Right atrium auricular region (tissue), 2 donors: ENCODE measurements around the gene ALS2. TPM values are rescaled to one million over a fixed set of nuclear protein-coding genes. Genes with fewer than 3 reads are reported as not detected.
"Not testable (repeated sequence)": the region's sequence is repeated elsewhere in the genome, so short reads cannot be mapped to it uniquely, and the experiment has no call there.

Source experiments
- DNase-seq: peaks from one replicate; pipeline ENCODE4 v3.0.0-alpha.2; 2019; ENCODE audit warnings: low spot score
- H3K27ac ChIP-seq, 2 donors: fragments of 200-600 bp; sonication (generic); 1 replicate in 1 of 2; 2 replicates in 1 of 2; pipeline ENCODE4 v1.5.1; 2016 to 2019
- H3K27me3 ChIP-seq, 2 donors: fragments of 200-600 bp; sonication (generic); one replicate each; pipeline versions ENCODE4 v1.5.1 to v1.6.0; 2017 to 2019
- H3K36me3 ChIP-seq: fragments of 200-600 bp; sonication (generic); one replicate; pipeline ENCODE4 v1.5.1; 2016
- H3K4me1 ChIP-seq, 2 donors: fragments of 200-600 bp; sonication (generic); one replicate each; pipeline versions ENCODE4 v1.5.1 to v1.6.0; 2017 to 2019
- H3K4me3 ChIP-seq, 2 donors: fragments of 200-600 bp; sonication (generic); 1 replicate in 1 of 2; 2 replicates in 1 of 2; pipeline ENCODE4 v1.5.1; 2017 to 2019; ENCODE audit warnings: mild to moderate bottlenecking in 1 of 2, moderate library complexity in 1 of 2
- H3K9me3 ChIP-seq, 2 donors: fragments of 200-600 bp; sonication (generic); one replicate each; pipeline ENCODE4 v1.5.1; 2019
- total RNA-seq, 2 donors: library from RNA; depleted of rRNA; stranded (reverse); fragments of >200 nt; gene quantifications; one replicate each; pipeline ENCODE4 v1.1.0, GENCODE V29; 2016
- TF ChIP-seq, protein P1 (sequence below), 2 donors: fragments of 200-600 bp; sonication (generic); IDR thresholded peaks; one replicate each; pipeline ENCODE4 v1.5.1; 2019; ENCODE audit warnings: antibody characterized with exemption in 2 of 2

ALS2 gene
- total RNA-seq, 2 donors from 2014 or later = 31.0 to 31.8 TPM

DNA sequence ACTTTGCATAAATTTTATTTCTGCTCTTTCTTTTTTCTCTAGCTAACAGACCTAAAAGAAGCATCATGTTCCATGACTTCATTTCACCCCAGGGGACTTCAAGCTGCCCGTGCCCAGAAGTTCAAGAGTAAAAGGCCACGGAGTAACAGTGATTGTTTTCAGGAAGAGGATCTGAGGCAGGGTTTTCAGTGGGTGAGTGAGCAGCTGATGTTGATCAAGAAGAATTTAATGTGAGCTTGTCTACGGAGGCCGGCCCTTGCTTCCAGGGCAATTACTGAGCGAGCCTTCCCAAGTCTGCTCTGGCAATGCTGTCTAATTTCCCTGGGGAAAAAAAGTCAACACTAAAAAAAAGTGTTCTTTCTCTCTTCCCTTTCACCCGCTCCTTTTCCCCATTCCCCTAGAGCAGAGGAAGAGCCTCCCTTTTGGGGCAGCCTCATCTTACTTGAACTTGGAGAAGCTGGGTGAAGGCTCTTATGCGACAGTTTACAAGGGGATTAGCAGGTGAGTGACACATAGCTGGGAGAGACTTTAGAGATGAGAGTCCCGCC is 26.8 kb upstream of the ALS2 start:
- no peak overlapping the region for H3K4me3 ChIP-seq
- no peaks in the 10 kb centered on the region for H3K36me3 ChIP-seq
- DNase-seq = peak; percentile 64
- H3K4me1 ChIP-seq = peaks cover 0 to 8% of the 10 kb centered on the region in 2 donors
- peak overlapping the region in 1 of 2 donors; percentile 62 for H3K27ac ChIP-seq
- H3K27me3 ChIP-seq = no peaks in the 10 kb centered on the region
- TF ChIP-seq, protein P1, sequence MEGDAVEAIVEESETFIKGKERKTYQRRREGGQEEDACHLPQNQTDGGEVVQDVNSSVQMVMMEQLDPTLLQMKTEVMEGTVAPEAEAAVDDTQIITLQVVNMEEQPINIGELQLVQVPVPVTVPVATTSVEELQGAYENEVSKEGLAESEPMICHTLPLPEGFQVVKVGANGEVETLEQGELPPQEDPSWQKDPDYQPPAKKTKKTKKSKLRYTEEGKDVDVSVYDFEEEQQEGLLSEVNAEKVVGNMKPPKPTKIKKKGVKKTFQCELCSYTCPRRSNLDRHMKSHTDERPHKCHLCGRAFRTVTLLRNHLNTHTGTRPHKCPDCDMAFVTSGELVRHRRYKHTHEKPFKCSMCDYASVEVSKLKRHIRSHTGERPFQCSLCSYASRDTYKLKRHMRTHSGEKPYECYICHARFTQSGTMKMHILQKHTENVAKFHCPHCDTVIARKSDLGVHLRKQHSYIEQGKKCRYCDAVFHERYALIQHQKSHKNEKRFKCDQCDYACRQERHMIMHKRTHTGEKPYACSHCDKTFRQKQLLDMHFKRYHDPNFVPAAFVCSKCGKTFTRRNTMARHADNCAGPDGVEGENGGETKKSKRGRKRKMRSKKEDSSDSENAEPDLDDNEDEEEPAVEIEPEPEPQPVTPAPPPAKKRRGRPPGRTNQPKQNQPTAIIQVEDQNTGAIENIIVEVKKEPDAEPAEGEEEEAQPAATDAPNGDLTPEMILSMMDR (IDR thresholded peaks at IDR 0.05) = no peak
- H3K9me3 ChIP-seq = no peaks in the 10 kb centered on the region

DNA sequence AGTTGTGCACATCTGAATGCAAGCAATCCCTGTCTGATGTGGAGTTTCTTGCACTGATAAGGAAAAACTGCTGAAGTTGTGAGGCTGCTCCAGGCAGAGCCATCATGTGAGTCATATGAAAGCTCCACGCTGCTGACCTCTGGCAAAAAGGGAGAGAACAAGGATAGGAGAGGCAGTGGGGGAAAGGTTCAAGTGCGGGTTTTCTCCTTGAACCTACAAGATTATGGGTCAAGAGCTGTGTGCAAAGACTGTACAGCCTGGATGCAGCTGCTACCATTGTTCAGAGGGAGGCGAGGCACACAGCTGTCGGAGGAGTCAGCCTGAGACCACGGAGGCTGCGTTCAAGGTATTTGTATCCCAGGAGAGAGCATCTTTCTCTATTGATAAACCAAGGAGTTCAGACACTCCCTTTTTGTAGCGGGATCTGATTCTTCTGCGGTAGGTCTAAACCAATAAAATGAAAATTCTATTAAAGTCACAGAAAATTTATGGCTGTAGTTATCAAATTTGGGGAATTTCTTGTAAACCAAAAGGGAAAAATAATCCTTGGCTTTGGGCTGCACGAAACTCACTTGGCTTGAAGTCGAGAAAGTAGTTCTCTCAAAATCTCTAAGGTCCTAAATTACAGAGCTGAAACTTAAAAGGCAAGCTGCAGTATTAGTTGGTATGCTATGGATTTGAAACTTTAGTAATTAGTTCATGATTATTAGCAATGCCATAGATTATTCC is 25.9 kb upstream of the ALS2 start, which contains the start of gene CDK15:
TSS of gene CDK15 (plus strand) at position 96 of the 729 bp plus-strand sequence. CDS start at position 224, 128 bp downstream.
- H3K4me3 ChIP-seq = no peak within 1 kb of the TSS
- no peaks in the 10 kb centered on the region for H3K27me3 ChIP-seq
- H3K4me1 ChIP-seq = peaks cover 0 to 8% of the 10 kb centered on the region in 2 donors
- peak within 1 kb of the TSS in 1 of 2 donors; percentile 62 for H3K27ac ChIP-seq
- H3K9me3 ChIP-seq = no peaks in the 10 kb centered on the region
- no peak for DNase-seq
- no peaks in the 10 kb centered on the region for H3K36me3 ChIP-seq
- TF ChIP-seq, protein P1 (IDR thresholded peaks at IDR 0.05) = no peak

DNA sequence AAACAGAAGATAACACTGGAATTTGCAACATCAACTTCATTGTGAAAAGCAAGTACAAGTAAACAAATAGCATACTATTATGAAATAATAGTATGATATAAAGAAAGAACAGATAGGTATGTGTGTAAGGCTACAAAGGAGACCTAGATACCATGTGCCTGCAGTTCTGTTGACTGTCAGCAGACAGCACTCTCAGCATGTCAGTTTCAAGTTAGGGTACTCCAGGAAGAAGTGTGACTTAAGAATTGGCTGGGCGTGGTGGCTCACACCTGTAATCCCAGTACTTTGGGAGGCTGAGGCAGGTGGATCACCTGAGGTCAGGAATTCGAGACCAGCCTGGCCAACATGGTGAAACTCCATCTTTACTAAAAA is 18.2 kb upstream of the ALS2 start:
- not testable (repeated sequence) for H3K27me3 ChIP-seq, H3K4me1 ChIP-seq, H3K9me3 ChIP-seq, H3K36me3 ChIP-seq, H3K27ac ChIP-seq, H3K4me3 ChIP-seq, DNase-seq

DNA sequence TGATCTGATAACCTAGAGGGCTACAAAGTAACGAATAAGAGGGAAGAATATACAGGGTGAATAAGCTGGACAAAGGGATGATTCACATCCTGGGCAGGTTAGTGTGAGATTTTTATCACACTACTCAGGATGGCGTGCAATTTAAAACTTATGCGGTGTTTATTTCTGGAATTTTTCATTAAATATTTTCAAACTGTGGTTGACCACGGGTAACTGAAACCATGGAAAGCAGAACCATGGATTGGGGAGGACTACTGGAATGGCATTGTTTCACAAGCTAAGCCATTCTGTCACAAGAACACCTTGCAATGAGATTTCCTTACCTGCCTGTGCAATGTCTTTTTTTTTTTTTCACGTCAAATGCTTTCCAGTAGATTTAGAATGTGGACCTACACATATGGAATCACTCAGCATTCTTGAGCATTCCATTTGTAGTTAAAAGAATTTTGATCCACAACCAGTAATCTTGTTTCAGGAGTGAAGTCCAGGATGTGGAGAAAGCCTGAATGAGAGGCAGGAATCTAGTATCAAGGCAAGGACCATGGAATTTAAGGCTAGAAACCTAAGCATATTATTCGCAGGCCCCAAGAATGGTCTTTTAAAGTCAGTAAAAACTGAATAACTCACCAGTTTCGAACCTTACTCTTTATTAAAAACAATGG is 17.6 kb upstream of the ALS2 start:
- TF ChIP-seq, protein P1 (IDR thresholded peaks at IDR 0.05) = no peak
- no peaks in the 10 kb centered on the region for H3K36me3 ChIP-seq
- no peak for DNase-seq
- H3K4me3 ChIP-seq = no peak overlapping the region
- no peaks in the 10 kb centered on the region for H3K4me1 ChIP-seq
- H3K27ac ChIP-seq = no peak overlapping the region
- no peaks in the 10 kb centered on the region for H3K27me3 ChIP-seq
- H3K9me3 ChIP-seq = no peaks in the 10 kb centered on the region

DNA sequence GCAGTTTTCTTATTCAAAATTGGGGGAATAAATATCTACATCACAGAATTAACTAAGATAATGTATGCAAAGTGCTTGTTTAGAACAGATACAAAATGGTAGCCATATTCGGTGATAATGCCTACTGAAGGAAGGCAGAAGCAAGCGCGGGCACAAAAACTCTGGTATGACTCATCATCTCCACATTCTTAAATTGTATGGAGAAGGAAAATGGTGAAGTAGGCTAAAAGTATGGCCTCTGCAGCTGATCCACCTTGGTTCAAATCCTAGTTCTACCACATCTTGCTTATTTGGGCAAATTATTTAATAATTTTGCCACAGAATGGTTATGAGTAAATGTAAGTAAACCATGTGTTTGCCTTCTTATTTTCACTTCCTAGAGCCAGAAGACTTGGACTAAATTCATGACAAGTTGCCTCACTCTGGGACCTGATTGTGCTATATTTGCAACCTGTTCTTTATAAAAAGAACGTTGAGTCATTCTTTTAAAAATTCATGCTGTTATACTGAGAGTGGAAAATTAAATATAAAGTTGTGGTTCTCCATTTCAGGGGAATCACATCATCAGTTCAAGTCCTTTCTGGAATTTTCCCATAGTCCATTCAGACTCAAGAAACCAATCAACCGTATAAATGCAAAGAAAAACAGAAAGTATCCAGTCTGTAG is 16.6 kb upstream of the ALS2 start:
- no peaks in the 10 kb centered on the region for H3K9me3 ChIP-seq
- no peaks in the 10 kb centered on the region for H3K36me3 ChIP-seq
- H3K27me3 ChIP-seq = no peaks in the 10 kb centered on the region
- no peaks in the 10 kb centered on the region for H3K4me1 ChIP-seq
- H3K4me3 ChIP-seq = no peak overlapping the region
- H3K27ac ChIP-seq = no peak overlapping the region
- DNase-seq = no peak
- TF ChIP-seq, protein P1 (IDR thresholded peaks at IDR 0.05) = no peak

DNA sequence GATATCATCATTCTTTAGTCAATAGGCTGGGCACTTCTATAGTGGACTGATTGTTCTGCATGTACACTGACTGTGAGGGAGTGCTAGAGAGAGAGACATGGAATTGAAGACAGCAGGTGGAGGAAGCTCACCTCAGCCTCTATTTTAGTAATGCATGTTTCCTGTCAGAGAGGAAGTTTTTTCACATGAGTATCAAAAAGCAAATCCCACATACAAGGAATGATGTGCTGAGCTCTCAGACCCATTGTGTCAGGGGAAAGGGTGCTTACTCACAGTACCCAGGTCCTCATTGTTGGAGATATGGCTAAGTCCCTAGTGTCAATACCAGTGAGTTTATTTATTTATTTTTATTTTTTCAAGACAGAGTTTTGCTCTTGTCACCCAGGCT is 15.7 kb upstream of the ALS2 start:
- DNase-seq = no peak
- TF ChIP-seq, protein P1 (IDR thresholded peaks at IDR 0.05) = no peak
- H3K4me3 ChIP-seq = no peak overlapping the region
- no peaks in the 10 kb centered on the region for H3K27me3 ChIP-seq
- no peaks in the 10 kb centered on the region for H3K36me3 ChIP-seq
- no peaks in the 10 kb centered on the region for H3K9me3 ChIP-seq
- H3K4me1 ChIP-seq = no peaks in the 10 kb centered on the region
- H3K27ac ChIP-seq = no peak overlapping the region
